Activated CD4-positive, CD25-positive, alpha-beta regulatory T cell (primary cell): ENCODE measurements around the gene GRM8.

ENCODE experiments used
- DNase-seq, 4 experiments: peaks; one replicate each; lab custom pipeline; 2025; lab: John Stamatoyannopoulos, UW

Gene GRM8

DNA sequence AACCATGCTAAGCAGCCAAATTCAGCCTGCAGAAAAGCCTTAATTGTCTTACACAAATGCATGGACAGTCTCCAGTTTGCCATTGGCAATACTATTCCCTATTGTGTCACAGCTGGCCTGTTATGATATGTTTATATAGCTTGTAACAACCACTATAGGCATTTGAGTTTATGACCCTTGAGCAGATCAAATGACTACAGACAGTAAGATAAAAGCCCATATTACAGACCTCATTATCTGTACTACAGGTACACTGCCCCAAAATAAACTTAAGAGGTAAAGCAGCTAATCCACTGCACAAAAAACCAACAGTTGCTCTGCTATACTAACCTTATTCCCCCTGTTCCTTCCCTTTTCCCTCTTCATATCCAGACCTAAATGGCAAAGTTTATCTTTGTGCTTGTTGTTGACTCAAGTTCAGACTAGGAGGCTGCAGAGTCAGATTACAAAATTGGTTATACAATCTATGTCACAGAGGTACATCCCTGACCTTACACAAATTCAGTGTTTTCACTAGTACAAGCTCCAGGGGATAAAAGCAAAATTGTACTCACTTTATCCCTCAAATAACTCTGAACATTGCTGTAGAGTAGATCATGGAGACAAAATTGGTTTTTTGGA lies 218.4 kb downstream of the GRM8 start:
- DNase-seq, result no peak

DNA sequence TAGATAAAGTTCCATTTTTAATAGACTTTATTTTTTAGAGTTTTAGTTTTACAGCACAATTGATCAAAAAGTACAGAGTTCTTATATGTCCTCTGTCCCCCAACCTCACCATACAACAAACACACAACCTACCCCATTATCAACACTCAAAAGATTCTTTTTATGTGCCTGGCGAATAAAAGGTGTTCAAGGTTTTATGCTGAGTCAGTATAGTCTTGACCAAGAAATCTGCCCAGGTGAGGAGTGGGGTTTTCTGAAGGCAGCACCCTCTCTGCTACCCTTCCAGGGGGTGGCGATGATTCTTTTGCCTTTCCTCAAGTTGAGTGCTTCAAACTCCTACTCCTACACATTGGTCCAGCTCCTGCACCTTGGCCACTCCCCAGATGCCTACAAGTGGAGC lies 222.9 kb downstream of the GRM8 start:
- no peak for DNase-seq

DNA sequence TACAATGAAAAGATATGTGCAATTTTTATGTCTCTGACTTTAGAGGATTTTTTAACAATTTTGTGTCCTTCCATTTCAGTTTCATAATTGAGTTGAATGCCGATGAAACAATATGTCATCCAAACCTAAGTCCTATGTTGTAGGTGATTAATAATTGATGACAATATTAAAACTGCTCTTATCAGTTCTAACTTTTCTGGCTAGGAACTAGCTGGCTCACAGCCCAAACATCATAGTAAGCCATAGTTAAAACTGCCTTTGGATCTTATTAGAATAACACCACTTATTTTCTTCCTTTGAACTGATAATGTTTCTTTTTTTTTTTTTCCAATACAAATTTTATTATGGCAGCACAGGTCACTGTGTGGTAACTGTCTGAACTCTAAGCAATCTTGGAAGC lies 230.9 kb downstream of the GRM8 start:
- no peak for DNase-seq

DNA sequence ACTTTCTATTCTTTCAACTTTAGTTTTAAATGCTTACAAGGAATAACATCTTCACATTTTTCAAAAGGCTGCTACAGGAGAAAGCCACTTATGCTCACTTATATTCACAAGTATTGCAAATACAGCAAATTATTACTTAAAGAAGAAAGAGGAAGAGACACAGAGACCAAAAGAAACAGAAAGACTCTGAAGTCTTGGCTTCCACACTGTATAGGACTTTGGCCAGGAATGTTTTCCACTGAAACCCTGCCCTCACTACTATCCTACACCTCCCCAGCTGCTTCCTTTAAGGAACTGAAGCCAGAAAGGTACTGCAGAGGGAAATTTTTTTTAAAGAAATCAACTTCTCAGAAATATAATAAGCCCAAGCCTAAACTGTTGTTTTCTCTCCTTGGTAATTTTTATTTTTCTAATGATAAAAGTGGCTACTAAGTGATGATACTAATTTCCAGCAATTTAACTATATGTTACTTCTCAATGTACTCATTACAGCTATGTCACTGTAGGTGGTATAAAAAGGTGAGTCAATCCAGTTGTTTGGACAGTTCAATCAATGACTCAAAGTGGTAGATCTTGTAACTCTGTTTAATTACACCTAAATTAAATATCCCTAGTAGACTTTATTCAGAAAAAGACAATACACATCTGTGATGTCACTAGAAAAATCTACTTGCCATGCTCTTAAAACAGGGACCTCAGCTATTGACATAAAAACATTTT lies 231.6 kb downstream of the GRM8 start:
- DNase-seq, result no peak

DNA sequence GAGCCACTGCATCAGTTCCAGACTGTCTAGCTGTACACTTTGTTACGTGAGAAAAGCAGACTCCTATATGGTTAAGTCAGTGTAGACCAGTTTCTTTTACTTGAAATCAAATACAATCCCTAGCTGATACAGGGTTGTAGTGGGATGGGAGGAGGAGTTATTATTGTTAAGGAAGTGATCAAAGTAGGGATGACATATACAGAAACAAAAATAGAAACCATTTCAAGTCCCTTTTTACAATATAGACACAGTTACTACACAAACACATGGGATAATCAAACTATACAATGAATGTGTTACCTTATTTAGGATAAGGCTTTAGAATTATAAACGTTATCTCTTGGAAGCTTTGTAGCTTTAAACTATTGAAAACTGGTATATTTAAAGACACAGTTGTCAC lies 233.9 kb downstream of the GRM8 start:
- DNase-seq, result no peak

DNA sequence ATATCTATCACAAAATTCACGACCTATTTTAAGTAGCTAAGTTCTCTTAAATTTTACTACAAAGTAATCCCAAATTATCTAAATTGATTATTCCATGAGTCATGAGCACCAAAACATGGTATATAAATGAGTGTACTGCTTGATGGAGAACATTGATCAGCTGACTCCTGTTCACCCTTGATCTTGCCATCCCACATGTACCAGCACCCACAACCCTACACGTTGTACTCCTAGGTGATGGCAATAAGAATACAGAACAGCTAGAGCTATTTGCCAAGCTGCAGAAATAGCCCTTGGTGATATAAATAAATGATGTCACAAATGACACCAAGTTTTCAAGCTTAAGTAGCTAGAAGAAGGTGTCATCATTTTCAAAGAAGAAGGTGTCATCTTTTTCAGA lies 235.5 kb downstream of the GRM8 start:
- DNase-seq, result no peak

DNA sequence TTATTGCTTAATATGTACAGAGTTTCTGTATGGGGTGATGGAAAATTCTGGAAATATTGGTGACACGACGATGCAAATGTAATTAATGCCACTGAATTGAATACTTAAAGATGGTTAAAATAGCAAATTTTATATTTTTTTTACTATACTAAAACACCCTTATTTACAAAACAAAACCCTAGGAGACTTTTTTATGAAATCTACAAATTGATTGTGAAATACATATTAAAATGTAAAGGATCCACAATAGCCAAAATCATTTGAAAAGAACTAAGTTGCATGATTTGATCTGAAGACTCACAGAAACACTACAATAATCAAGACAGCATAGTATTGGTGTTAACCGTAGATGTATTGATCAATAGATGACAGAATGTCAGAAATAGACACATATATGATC lies 252.0 kb downstream of the GRM8 start:
- DNase-seq, result no peak

DNA sequence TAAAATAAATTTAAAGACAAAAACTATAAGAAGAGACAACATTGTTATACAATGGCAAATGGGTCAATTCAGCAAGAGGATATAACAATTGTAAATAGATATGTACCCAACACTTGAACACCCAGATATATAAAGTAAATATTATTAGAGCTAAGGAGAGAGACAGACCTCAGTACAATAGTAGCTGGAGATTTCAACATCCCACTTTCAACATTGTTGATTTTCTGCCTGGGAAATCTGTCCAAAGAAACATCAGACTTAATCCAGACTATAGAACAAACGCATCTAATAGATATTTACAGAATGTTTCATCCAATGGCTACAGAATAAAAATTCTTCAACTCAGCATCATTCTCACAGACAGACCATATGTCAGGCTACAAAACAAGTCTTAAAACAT lies 256.1 kb downstream of the GRM8 start:
- DNase-seq, result no peak

DNA sequence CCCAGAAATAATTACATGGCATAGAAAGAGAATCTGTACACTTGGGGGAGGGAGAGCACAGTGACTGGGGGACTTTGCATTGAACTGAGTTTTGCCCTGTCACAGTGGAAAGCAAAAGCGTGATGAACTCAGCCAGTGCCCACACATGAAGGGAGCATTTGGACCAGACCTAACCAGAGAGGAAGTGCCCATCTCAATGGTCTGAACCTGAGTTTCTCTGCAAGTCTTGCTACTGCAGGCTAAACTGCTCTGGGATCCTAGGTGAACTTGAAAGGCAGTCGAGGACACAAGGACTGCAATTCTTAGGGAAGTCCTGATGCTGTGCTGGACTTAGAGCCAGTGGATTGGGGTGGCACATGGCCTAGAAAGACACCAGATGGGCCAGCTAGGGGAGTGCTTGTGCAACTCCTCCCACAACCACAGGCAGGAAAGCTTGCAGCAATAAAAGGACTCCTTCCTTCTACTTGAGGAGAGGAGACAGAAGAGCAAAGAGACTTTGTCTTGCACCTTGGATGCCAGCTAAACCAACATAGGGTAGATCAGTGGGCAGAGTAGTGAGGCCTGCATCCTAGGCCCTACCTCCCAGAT lies 259.0 kb downstream of the GRM8 start:
- no peak for DNase-seq

DNA sequence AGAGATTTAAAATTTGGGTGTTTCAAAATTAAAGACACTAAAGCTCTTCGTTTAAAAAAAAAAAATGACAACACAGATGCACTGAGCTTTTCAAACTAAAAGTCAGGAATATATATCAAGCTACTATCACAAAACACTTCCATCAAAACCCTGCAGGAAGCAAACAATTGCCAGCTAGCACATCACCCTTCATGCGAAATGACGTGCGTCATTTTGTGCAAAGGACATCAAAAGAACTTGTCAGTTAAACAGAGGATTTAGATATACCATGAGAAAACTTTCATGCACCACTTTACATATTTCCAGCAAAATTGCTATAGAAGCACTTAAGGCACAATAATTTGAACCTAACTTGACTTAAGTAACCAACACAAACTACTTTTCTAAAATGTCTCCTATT lies 264.7 kb downstream of the GRM8 start:
- no peak for DNase-seq

DNA sequence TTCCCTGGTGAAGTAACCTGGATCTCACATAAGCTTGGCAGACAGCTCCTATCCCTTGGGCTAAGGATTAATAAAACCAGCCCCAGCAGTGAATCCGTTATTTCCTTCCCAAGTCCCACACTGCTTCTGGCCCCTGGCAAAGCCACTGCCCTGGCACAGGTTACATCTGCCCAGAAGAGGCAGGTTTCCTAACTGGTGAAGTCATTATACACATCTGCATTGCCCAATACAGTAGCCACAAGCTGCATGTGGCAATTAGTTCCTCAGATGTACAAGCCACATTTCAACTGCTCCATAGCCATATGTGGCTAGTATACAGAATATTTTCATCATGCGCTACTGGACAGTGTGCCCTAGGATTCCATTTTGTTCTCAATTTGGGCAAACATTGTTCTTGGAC lies 273.0 kb downstream of the GRM8 start:
- DNase-seq, result no peak

DNA sequence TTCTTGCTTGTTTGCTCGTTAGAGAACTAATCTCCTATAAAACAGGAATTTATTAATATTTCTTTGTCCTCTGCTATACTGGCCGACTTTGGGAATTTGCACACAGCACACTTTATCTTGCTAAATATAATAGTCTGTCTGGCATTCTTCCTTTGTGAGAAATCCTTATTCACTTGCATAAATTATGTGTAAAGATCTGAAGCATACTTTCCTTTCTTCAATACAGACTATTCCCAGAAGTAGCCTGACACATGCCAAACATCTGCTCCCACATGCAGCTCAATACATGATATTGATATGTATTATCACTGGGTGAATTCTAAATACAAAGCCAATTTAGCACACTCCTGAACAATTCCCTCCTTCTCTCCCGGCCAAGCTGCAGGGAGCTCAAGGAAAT lies 273.9 kb downstream of the GRM8 start:
- no peak for DNase-seq

DNA sequence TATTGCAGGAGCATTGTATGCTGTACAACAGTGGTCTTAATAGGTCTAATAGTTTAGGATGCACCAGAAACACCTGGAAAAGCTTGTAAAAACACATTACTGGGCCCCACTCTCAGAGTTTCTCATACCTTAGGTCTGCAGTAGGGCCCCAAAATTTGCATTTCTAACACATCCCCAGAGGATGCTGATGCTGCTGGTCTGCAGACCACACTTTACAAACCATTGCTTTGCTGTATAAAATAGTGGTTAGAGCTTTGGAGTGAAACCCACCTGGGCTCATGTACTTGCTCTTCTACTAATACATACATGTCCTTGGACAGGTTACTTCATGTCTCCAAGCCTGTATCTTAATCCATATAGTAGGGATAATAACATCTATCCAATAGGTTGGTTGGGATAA lies 279.7 kb downstream of the GRM8 start:
- no peak for DNase-seq

DNA sequence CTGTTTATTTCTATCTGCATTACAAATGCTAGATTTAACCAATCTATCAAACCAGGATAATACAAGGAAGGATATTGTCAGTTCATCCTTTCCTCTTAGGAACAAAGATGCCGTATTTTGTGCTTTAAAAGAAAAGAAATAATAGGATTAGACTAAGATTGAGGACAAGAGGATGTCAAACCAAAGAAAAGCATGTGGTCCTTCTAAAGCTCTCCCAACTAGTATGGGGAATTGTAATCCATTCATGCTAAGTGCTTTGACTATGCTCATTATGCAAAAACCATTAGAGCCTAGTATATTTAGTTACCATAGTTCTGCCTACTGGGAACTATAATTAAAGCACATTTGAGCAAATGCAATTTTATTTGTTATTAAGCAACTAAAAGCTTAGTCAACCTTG lies 280.2 kb downstream of the GRM8 start:
- no peak for DNase-seq

DNA sequence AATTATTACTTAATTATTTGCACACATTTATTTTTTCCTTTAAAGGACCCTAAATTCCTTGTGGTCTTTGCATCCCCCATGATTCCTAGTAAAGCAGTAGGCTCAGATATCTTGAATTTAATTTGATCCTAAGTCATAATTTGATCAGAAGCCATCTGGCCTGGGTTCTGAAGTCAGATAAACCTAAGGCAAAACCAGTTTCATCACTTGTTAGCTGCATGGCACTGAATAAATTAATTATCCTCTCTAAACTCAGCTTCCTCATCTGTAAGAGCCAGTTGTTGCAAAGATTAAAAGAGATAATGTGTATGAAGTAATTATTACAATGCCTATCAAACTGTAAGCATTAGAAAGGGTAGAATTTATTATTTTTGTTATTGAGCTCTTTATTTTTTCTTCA lies 293.1 kb downstream of the GRM8 start:
- no peak for DNase-seq

DNA sequence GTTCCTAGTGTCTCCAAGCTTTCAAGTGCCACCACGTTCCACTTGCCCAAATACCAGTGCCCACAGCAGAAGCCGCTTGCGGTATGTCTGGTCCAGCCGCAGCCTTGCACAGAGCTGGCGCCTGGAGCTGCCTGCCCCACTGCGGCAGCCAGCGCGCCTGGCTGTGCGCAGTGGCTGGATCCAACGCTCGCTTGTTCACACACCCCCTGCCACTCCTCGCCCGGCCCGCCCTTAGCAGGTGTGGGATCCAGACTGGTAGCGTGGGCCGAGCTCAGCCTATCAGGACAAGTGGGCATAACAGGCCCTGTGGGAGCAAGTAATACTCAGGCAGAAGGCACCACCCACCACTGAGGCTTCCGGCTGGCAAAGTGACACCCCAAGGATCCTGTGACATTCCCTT lies 294.4 kb downstream of the GRM8 start:
- no peak for DNase-seq

DNA sequence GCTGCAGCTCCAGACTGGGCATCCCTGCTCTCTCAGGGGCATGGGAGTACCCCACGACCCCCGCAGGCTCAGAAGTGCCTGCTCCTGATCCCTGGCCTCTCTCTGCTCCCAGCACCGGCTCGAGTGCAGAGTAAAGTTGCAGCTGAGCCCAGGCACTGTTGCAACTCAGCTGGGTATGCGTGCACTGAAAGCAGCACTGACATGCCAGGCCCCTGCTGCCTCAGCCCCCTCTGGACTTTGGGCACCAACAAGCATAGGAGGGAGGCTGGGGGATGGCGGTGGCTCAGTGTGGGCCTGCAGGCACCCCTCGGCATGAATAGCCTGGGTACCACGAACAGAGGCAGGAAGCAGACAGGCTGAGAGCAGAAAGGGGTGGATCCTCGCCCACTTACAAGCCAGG lies 295.3 kb downstream of the GRM8 start:
- DNase-seq, result no peak

DNA sequence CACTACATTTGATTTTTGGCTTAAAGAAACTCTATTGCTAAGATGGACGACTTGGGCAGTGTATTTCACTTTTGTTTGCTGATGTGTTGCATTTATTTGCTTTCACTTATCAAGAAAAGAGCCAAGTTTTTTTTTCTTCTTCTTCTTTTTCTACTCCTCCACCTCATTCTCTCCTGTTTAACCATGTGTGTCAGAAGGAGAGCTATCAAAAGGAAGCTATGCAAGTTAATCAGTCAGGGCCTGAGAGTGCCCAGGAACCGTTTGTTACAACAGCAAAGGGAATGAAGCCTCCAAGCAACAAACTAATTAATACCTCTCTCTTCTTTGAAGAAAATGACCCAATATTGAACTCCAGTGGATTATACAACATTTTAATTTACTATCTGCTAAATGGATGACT lies 299.3 kb downstream of the GRM8 start:
- DNase-seq, result no peak

DNA sequence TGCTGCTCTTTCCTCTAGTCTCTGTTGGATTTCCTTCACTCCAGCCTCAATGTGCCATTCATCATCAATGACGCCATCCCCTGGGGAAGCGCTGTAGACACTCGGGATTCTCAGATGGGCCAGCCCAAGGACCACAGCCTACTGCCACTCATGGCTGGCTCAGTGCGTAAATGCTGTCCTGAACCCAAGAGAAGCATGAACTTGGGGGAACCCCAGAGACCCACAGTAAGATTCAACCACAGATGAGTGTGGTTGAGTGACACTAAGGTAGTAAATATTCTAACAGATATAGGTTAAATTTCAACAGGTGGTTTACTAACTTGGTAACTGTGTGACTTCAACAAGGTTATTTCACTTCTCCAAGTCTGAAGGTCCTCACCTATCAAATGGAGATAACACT lies 304.1 kb downstream of the GRM8 start:
- no peak for DNase-seq

DNA sequence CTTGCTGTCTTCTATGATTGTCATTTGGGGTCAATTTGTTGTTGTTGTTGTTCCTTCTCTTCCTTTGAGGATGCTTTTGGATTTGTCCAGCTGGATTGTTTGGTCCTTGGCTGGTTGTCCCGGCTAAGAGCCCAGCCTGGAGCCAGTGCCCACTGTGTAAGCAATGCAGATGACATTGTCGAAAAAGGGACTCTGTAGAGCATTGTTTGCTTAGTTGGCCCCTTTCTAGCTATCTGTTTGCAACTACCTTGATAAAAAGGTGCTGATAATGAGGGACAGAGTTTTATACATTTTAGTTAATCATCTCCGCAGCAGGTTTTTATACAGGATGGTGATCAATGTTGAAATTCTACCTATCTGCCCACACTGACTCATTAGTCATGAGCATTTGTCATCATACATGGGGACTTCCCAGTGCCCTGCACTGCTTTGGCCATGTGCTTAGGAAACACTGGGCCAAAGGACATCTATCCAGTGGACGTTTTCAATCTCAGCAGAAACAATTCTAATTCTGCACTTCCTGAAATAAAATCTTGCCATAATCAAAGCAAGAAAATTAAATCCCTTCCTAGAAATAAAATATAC lies 311.9 kb downstream of the GRM8 start:
- DNase-seq, result no peak

DNA sequence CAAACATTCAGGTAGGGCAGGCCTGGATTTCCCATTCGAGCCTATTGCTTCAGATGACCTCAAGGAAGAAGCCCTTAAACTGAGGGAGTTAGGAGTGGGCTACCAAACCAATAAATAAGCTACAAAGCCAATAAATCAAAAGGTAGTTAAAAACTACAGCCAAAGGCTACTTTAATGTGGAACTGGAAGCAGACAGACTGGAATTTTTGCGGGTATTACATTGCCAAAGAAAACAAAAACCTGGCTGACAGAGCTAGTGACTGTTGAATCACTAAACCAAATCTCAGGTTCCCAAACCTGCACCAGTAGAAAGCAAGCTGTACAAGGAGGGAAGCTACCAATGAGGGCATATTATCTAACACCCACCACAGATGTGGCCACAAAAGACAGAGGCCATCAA lies 315.6 kb downstream of the GRM8 start:
- no peak for DNase-seq

DNA sequence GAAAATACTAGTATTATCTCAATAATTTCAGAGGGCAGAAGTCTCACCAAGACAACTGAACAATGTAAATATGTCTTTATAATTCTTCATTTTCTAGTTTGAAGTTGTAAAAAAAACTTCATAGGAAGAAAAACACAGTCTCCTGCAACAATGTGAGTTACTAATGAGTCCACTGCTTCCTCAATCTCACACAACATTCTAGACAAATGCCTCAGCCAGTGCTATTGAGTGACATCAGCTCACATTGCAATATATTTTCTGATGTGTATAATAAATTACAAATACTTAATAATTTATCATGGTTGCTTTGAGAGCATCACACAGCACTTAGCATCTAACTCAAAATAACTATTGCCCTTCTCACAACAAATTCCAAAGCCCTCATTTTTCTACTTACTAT lies 321.2 kb downstream of the GRM8 start:
- no peak for DNase-seq

DNA sequence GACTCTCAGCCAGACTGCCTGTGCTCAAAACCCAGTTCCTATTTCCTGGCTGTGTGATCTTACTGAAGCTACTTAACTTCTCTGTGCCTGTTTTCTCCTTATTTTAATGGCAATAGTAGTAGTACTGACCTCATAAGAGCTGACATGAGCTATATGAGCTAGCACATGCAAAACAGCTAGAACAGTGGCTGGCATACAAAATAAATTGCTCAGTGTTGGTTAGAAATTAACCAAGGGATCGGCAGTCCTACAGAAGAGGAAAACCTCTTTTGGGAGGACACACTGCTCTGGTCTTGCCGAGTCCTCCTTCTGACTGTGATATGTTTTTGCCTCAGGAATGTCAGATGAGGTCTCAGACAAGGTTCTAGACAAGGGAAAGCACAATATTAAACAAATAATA lies 322.6 kb downstream of the GRM8 start:
- no peak for DNase-seq

DNA sequence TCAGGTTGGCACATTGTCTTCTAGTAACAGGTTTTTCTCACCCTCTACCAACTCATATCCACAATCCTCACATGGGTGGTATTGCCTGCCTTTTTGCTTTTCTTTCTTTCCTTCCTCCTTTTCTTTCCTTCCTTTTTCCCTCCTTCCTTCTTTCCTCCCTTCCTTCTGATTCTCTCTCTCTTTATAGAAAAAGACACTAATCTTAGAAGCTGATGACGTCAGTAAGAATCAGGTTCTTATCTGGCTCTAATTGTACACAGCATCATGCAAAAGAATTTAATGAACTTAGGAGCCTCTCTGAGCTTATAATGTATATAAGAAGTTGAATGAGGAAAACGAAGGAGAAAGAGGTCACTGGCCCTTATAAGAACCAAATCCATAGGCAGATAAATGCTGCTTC lies 328.3 kb downstream of the GRM8 start:
- no peak for DNase-seq
